IMR-90 (cell line): ENCODE data around the gene EIF2B1. TPM values are rescaled to one million over a fixed set of nuclear protein-coding genes. Genes with fewer than 3 reads are reported as not detected.

ENCODE experiments used
- ATAC-seq: fragments of 200-7000 bp; cut with Tn5 transposase; 2 replicates; pipeline ENCODE4 v1.9.1; 2020; ENCODE audit warnings: low read depth, mild to moderate bottlenecking, moderate library complexity
- BruUV-seq: library from RNA; stranded (reverse); fragments of 400-500 nt; replicated peaks from 2 replicates; lab custom pipeline; 2021; lab: Mats Ljungman, UMichigan
- CTCF ChIA-PET: fragments of 300-600 bp; formaldehyde crosslinking; extraction: SDS; loops from one replicate; lab custom pipeline; 2021; ENCODE audit warnings: antibody characterized with exemption; lab: Yijun Ruan, JAX
- POLR2A ChIA-PET: fragments of 300-600 bp; sonication (Branson Sonifier 250); formaldehyde crosslinking; loops from one replicate; lab custom pipeline; 2022; ENCODE audit warnings: antibody characterized with exemption; ENCODE audit not compliant: unreplicated experiment; lab: Charles Lee
- DNase-seq: peaks from one replicate; pipeline ENCODE4 v3.0.0; 2013
- H2AFZ ChIP-seq: replicated peaks from 2 replicates; pipeline ENCODE3; 2013; ENCODE audit warnings: low read length, mild to moderate bottlenecking; ENCODE audit not compliant: poor library complexity
- H2AK5ac ChIP-seq: 2 replicates; pipeline ENCODE4 v1.6.1; 2013; ENCODE audit warnings: low read depth, low read length, inconsistent platforms
- H2AK9ac ChIP-seq: replicated peaks from 2 replicates; pipeline ENCODE3; 2013; ENCODE audit warnings: mild to moderate bottlenecking, low read depth, low read length, moderate library complexity; ENCODE audit not compliant: poor library complexity
- H2BK120ac ChIP-seq: 2 replicates; pipeline ENCODE4 v1.6.1; 2013; ENCODE audit warnings: low read depth, low read length, inconsistent platforms
- H2BK15ac ChIP-seq: 3 replicates; pipeline ENCODE4 v1.6.1; 2013; ENCODE audit warnings: low read depth, low read length, inconsistent platforms
- H2BK20ac ChIP-seq: 2 replicates; pipeline ENCODE4 v1.6.1; 2013; ENCODE audit warnings: low read depth, mild to moderate bottlenecking, inconsistent platforms, low read length, moderate library complexity
- H2BK5ac ChIP-seq: 2 replicates; pipeline ENCODE4 v1.6.1; 2013; ENCODE audit warnings: mild to moderate bottlenecking, low read depth, low read length, inconsistent platforms; ENCODE audit not compliant: poor library complexity, severe bottlenecking
- H3K14ac ChIP-seq: replicated peaks from 2 replicates; pipeline ENCODE4 v1.6.1; 2013; ENCODE audit warnings: low read depth, low read length, inconsistent platforms
- H3K18ac ChIP-seq: 2 replicates; pipeline ENCODE4 v1.6.1; 2013; ENCODE audit warnings: low read depth, low read length, control low read depth
- H3K23ac ChIP-seq: 2 replicates; pipeline ENCODE4 v1.6.1; 2013; ENCODE audit warnings: low read depth, low read length, inconsistent platforms
- H3K27ac ChIP-seq: 2 replicates; pipeline ENCODE4 v1.5.1; 2013; ENCODE audit warnings: mild to moderate bottlenecking, control low read depth, low read length; ENCODE audit not compliant: insufficient read depth
- H3K27me3 ChIP-seq: 2 replicates; pipeline ENCODE4 v1.6.1; 2013; ENCODE audit warnings: low read length; ENCODE audit not compliant: control insufficient read depth, insufficient read depth
- H3K36me3 ChIP-seq: 2 replicates; pipeline ENCODE4 v1.6.1; 2013; ENCODE audit warnings: low read length, mixed read lengths; ENCODE audit not compliant: control insufficient read depth, insufficient read depth
- H3K4ac ChIP-seq: 2 replicates; pipeline ENCODE4 v1.6.1; 2013; ENCODE audit warnings: low read depth, low read length, inconsistent platforms
- H3K4me1 ChIP-seq: 2 replicates; pipeline ENCODE4 v1.6.1; 2013; ENCODE audit warnings: low read length, mixed read lengths; ENCODE audit not compliant: control insufficient read depth, insufficient read depth
- H3K4me2 ChIP-seq: 2 replicates; pipeline ENCODE4 v1.6.1; 2013; ENCODE audit warnings: low read depth, mild to moderate bottlenecking, control low read depth, low read length, moderate library complexity
- H3K4me3 ChIP-seq: 2 replicates; pipeline ENCODE4 v1.5.1; 2013; ENCODE audit warnings: low read depth, mild to moderate bottlenecking, control low read depth, low read length, moderate library complexity; ENCODE audit not compliant: insufficient read depth
- H3K56ac ChIP-seq: 2 replicates; pipeline ENCODE4 v1.6.1; 2013; ENCODE audit warnings: low read length, inconsistent platforms; ENCODE audit not compliant: insufficient read depth; ENCODE audit errors: extremely low read depth
- H3K79me1 ChIP-seq, 2 experiments: 2 replicates each; pipeline ENCODE4 v1.6.1; 2013; ENCODE audit warnings: low read length in 2 of 2, inconsistent platforms in 1 of 2, low read depth in 1 of 2
- H3K9ac ChIP-seq: 2 replicates; pipeline ENCODE4 v1.6.1; 2013; ENCODE audit warnings: low read depth, low read length, control low read depth
- H3K9me1 ChIP-seq: 2 replicates; pipeline ENCODE4 v1.6.1; 2013; ENCODE audit warnings: low read length, inconsistent platforms; ENCODE audit not compliant: insufficient read depth
- H3K9me3 ChIP-seq: 2 replicates; pipeline ENCODE4 v1.6.1; 2013; ENCODE audit warnings: low read length; ENCODE audit not compliant: control insufficient read depth, insufficient read depth
- H4K20me1 ChIP-seq: 2 replicates; pipeline ENCODE4 v1.6.1; 2013; ENCODE audit warnings: low read length, inconsistent platforms; ENCODE audit not compliant: insufficient read depth
- H4K5ac ChIP-seq: 2 replicates; pipeline ENCODE4 v1.6.1; 2013; ENCODE audit warnings: mild to moderate bottlenecking, low read depth, low read length, control low read depth
- H4K8ac ChIP-seq, 2 experiments: 2 replicates each; pipeline ENCODE4 v1.6.1; 2013; ENCODE audit warnings: low read depth in 2 of 2, low read length in 2 of 2, control low read depth in 1 of 2, inconsistent platforms in 1 of 2
- H4K91ac ChIP-seq: 2 replicates; pipeline ENCODE4 v1.6.1; 2013; ENCODE audit warnings: low read depth, low read length, inconsistent platforms; ENCODE audit not compliant: insufficient read depth
- BHLHE40 ChIP-seq: fragments of 150-350 bp; IDR thresholded peaks from 2 replicates; pipeline ENCODE4 v1.6.1; 2016; ENCODE audit warnings: mild to moderate bottlenecking, low read depth, low read length
- CEBPB ChIP-seq: IDR thresholded peaks from 2 replicates; pipeline ENCODE4 v1.6.1; 2012; ENCODE audit warnings: low read depth, low read length, improper control_type of control experiment
- FOS ChIP-seq: fragments of 150-350 bp; IDR thresholded peaks from 2 replicates; pipeline ENCODE4 v1.6.1; 2016; ENCODE audit warnings: low read depth, low read length
- MAFK ChIP-seq: IDR thresholded peaks from 2 replicates; pipeline ENCODE4 v1.6.1; 2012; ENCODE audit warnings: low read depth, low read length, improper control_type of control experiment
- MAZ ChIP-seq: IDR thresholded peaks from 2 replicates; pipeline ENCODE4 v1.6.1; 2012; ENCODE audit warnings: low read depth, mild to moderate bottlenecking, low read length, improper control_type of control experiment, moderate library complexity, borderline replicate concordance
- MXI1 ChIP-seq: IDR thresholded peaks from 2 replicates; pipeline ENCODE4 v1.6.1; 2012; ENCODE audit warnings: low read depth, mild to moderate bottlenecking, low read length, moderate library complexity, borderline replicate concordance
- NFE2L2 ChIP-seq: fragments of 150-350 bp; IDR thresholded peaks from 2 replicates; pipeline ENCODE4 v1.6.1; 2016; ENCODE audit warnings: low read depth, mild to moderate bottlenecking, low read length
- POLR2A ChIP-seq: IDR thresholded peaks from 2 replicates; pipeline ENCODE4 v1.6.1; 2012; ENCODE audit warnings: mild to moderate bottlenecking, low read depth, low read length
- RAD21 ChIP-seq: IDR thresholded peaks from 2 replicates; pipeline ENCODE4 v1.6.1; 2012; ENCODE audit warnings: low read length, improper control_type of control experiment
- RCOR1 ChIP-seq: IDR thresholded peaks from 2 replicates; pipeline ENCODE4 v1.6.1; 2012; ENCODE audit warnings: mild to moderate bottlenecking, low read length, improper control_type of control experiment; ENCODE audit not compliant: insufficient replicate concordance
- RFX5 ChIP-seq: IDR thresholded peaks from 2 replicates; pipeline ENCODE4 v1.8.0; 2012; ENCODE audit warnings: low read depth, mild to moderate bottlenecking, low read length, moderate library complexity
- USF2 ChIP-seq: fragments of 150-350 bp; IDR thresholded peaks from 2 replicates; pipeline ENCODE4 v1.6.1; 2017; ENCODE audit warnings: mild to moderate bottlenecking, antibody characterized with exemption, low read length, low read depth
- WGBS, 2 experiments: methylation state at CpG; one replicate each; pipeline versions ENCODE4 v1.1.5 to v1.1.7; 2013; ENCODE audit warnings: missing lambda C conversion rate in 2 of 2; ENCODE audit not compliant: insufficient read length in 1 of 2; ENCODE audit errors: extremely low coverage in 2 of 2; 5-methylcytosine and 5-hydroxymethylcytosine counted together
- dilution Hi-C: fragments of 300-500 bp; cut with HindIII; formaldehyde crosslinking; loops from one replicate; pipeline ENCODE4 v1.14.3; 2018; ENCODE audit warnings: low sequenced_read_pairs; ENCODE audit not compliant: unreplicated experiment
- in situ Hi-C: fragments of 300-500 bp; cut with MboI; formaldehyde crosslinking; loops from 3 replicates; pipeline ENCODE4 v1.14.3; 2019; ENCODE audit warnings: low sequenced_read_pairs, inconsistent platforms, mixed read lengths
- intact Hi-C: fragments of 100-400 bp; cut with micrococcal nuclease; formaldehyde crosslinking; loops from 2 replicates; pipeline ENCODE4 v1.10.0; 2022
- polyA plus RNA-seq, 3 experiments: library from polyadenylated mRNA; depleted of rRNA; stranded (reverse); fragments of >200 nt; gene quantifications; 2 replicates each; pipeline ENCODE4 v1.2.3, GENCODE V29; 2012; ENCODE audit warnings: low replicate concordance in 1 of 3
- total RNA-seq: library from RNA; depleted of rRNA; stranded (reverse); fragments of >200 nt; gene quantifications from 2 replicates; pipeline ENCODE4 v1.2.3, GENCODE V29; 2012
- TF ChIP-seq, protein P1 (sequence below): conservative IDR thresholded peaks from 2 replicates; pipeline ENCODE4 v1.5.1; 2012; ENCODE audit warnings: mild to moderate bottlenecking, low read depth, low read length, improper control_type of control experiment
- TF ChIP-seq, protein P2 (sequence below): fragments of 150-350 bp; IDR thresholded peaks from 2 replicates; pipeline ENCODE4 v1.6.1; 2016; ENCODE audit warnings: low read depth, mild to moderate bottlenecking, low read length, moderate library complexity, borderline replicate concordance

EIF2B1 gene
- total and polyA plus RNA-seq, 2 of the 4 experiments (the other 2 are of a cell fraction): 33.9 to 45.9 TPM

DNA sequence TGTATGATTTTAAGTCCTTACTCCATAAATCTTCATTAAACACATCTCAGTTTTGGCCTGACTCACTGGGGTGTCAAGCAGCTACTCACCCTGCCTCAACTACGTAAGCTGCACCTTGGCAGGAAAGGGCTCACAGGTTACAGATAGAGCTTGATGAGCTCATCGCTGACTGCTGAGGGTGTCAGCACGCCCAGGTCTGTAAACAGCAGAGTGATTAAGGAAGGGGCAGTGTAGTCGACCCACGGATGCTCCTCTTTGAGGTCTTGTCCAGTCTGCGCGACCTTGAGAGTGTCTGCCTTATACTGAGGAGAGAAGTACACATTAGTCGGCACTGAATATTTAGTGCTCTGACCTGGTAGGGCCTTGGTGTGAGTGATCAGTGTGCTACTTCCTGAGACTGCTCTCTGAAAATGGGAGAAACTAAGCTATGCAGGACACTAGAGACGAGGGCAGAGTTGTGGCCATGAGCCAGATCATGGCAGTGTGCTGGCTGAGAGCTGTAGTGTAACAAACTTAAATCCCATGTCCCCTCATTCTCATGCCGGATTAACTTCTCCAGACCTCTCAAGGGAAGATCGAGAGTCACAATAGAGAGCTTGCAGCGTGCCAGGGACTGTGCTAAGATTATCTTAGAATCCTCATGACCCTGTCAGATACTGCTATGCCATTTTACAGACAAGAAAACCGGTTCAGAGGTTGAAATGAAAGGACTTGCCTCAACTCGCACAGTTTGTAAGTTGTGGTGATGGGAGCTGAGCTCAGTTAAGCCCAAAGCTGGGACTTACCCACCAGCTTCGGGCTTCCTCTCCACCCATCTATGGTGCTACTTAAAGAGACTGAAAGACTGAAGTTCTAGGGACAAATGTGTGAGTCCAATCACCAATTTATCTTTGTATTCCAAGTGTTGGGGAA is 11.6 kb downstream of the EIF2B1 start:
- Histone ChIP-seq H3K4me1 (no peaks in the 10 kb centered on the region), H2BK15ac (no peak overlapping the region), H3K4me2 (no peak overlapping the region), H3K27me3 (no peaks in the 10 kb centered on the region), H3K79me1 (peaks cover 6 to 8% of the 10 kb centered on the region in 2 experiments; a peak in 2 of 4 replicates), H2BK120ac (no peak overlapping the region), H4K91ac (no peak overlapping the region), H3K4me3 (no peak overlapping the region), H3K9me1 (no peaks in the 10 kb centered on the region), H3K23ac (no peak overlapping the region), H2BK20ac (no peak overlapping the region), H3K14ac (no peak overlapping the region), H3K27ac (no peak overlapping the region), H3K9ac (no peak overlapping the region), H3K56ac (no peak overlapping the region), H3K36me3 (peaks cover 53% of the 10 kb centered on the region), H4K5ac (no peak overlapping the region), H2BK5ac (no peak overlapping the region), H3K18ac (no peak overlapping the region), H4K8ac (no peak overlapping the region), H2AK9ac (no peak overlapping the region), H2AK5ac (no peak overlapping the region), H3K9me3 (no peaks in the 10 kb centered on the region), H3K4ac (no peak overlapping the region), H4K20me1 (no peaks in the 10 kb centered on the region), H2AFZ (no peak overlapping the region)
- dilution Hi-C loops (no loop called here), intact Hi-C loops (no loop called here), in situ Hi-C loops (loop anchor here (25.0 kb wide), 1 partner anchor 310 kb away; no protein-coding TSS in a partner anchor)
- CTCF ChIA-PET: interaction anchor here (0.6 kb wide), 1 partner anchor 114 kb away, joined by 3 read pairs; no protein-coding TSS in a partner anchor
- DNase-seq (no peak), ATAC-seq (no peak; the same call in 1 of the 2 replicates)
- no peak for TF ChIP-seq POLR2A
- TF ChIP-seq, protein P1, sequence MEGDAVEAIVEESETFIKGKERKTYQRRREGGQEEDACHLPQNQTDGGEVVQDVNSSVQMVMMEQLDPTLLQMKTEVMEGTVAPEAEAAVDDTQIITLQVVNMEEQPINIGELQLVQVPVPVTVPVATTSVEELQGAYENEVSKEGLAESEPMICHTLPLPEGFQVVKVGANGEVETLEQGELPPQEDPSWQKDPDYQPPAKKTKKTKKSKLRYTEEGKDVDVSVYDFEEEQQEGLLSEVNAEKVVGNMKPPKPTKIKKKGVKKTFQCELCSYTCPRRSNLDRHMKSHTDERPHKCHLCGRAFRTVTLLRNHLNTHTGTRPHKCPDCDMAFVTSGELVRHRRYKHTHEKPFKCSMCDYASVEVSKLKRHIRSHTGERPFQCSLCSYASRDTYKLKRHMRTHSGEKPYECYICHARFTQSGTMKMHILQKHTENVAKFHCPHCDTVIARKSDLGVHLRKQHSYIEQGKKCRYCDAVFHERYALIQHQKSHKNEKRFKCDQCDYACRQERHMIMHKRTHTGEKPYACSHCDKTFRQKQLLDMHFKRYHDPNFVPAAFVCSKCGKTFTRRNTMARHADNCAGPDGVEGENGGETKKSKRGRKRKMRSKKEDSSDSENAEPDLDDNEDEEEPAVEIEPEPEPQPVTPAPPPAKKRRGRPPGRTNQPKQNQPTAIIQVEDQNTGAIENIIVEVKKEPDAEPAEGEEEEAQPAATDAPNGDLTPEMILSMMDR: no peak
- TF ChIP-seq MAFK: no peak
- TF ChIP-seq MXI1: no peak
- TF ChIP-seq USF2: no peak
- TF ChIP-seq NFE2L2: no peak
- TF ChIP-seq RCOR1: no peak
- no peak for TF ChIP-seq RFX5
- no peak for TF ChIP-seq CEBPB
- TF ChIP-seq, protein P2, sequence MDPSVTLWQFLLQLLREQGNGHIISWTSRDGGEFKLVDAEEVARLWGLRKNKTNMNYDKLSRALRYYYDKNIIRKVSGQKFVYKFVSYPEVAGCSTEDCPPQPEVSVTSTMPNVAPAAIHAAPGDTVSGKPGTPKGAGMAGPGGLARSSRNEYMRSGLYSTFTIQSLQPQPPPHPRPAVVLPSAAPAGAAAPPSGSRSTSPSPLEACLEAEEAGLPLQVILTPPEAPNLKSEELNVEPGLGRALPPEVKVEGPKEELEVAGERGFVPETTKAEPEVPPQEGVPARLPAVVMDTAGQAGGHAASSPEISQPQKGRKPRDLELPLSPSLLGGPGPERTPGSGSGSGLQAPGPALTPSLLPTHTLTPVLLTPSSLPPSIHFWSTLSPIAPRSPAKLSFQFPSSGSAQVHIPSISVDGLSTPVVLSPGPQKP: no peak
- no peak for TF ChIP-seq MAZ
- no peak for TF ChIP-seq FOS
- TF ChIP-seq RAD21: no peak
- TF ChIP-seq BHLHE40: no peak
- WGBS, 2 experiments: 86% methylated on average over 8 of the region's 15 CpGs; no CpG with 5 or more reads in 1 of the 2 experiments
- POLR2A ChIA-PET: no interaction called here
- BruUV-seq: no TSS peak
